Astrocyte of the hippocampus (primary cell): ENCODE results near the gene SRRM1.
A peak's percentile ranks its signal among the peaks of the same experiment; 100 is the strongest.
"Not testable (repeated sequence)": the region's sequence is repeated elsewhere in the genome, so short reads cannot be mapped to it uniquely, and the experiment has no call there.

Source experiments
- DNase-seq: peaks from one replicate; pipeline ENCODE4 v3.0.0; 2011; ENCODE audit warnings: low read depth, low spot score

Gene SRRM1

DNA sequence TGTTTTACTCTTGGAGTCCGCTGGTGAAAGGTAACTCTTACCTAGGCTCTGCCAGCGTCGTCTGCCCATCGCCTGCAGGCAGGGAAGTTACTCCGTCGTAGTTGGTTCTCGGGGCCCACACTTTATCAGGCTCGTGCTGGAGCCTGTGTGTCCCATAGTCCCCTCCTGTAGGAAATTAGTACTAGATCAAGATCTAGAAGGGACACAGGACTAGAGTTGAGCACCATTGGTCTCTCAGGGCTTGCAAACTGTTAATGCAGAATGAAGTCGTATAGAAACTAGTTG is 940 bp downstream of the SRRM1 start:
- peak; percentile 27 for DNase-seq

DNA sequence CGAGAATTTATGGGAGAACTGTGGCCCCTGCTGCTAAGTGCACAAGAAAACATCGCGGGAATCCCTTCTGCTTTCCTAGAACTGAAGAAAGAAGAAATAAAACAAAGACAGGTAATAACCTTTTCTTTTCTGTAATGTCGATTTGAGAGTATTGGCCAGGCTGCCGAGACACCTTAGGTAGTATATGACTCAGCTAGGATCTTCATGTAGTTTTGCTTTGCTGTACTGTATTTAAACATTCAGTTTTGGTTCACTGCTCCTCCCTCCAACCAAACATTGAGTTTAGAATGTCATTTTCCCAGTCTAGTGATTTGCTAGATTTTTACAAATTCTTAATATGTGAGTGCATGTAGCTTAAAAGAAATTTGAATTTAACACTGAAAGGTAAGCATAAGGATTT is 5.8 kb downstream of the SRRM1 start:
- DNase-seq: no peak

DNA sequence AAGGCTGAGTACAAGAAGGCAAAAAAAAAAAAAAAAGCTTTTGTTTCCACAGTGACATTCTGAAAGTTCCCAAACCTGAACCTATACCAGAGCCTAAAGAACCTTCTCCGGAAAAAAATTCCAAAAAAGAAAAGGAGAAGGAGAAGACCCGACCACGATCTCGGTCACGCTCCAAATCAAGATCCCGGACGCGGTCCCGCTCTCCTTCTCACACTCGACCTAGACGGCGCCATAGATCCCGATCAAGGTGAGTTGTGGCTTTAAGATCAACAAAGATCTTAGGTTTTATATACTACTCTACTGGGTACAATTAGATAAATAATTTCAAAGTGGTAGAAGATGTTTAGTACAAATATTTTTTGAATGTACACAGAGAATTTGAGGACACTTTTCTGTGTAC is 9.3 kb downstream of the SRRM1 start:
- no peak for DNase-seq

DNA sequence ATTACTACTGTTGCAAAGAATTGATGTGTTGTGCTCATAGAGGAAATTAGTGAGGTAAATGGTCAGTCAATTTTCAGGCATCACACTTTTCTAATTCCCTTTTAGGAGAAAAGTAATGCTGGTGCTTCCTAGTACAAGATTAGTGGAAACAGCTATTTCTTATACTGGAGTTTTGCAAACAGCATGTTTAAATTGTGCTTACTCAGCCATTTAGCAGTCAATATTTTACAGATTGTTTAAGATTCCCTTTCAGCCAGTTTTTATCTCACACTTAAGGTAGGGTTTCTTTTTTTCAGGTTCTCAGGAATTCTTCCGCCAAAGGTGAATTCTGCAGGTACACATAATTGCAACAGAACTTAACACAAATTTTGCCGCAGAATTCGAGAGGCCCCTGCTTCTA is 10.9 kb downstream of the SRRM1 start:
- DNase-seq: no peak

DNA sequence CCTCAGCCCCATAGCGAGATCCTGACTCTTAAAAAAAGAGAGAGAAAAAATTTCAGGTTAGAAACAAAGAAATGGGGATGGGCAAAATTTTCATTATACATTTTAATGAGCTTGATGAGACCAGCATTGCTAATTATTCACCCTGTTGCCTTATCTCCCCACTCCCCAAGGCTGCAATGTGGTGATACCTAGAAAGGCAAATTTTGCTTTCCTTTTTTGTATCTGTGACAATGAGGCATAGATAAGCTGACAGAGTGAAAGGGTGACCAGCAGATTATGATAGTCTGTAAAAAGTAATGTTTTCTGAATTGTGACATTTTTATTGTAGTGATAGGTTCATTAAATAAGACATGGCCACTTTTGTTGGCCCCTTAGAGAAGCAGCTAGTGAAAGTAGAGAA is 12.9 kb downstream of the SRRM1 start:
- DNase-seq: no peak

DNA sequence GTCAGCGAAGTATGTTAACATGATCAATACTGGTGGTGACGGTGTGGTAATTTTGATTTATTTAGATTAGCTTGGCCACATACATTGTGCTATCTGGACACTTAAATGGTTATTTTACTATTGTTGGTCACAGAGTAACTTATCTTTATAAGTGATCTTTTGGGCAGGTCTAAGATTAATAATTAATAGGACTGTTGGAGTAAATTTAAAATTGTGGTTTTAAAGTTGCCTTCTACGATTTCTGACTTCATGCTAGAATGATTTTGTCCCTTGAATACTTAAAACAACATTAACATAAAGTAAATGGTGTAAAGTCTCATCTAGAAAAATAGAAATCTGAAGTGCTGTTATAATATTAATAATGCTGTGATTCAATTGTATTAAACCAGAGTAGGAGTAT is 14.7 kb downstream of the SRRM1 start:
- DNase-seq: no peak

DNA sequence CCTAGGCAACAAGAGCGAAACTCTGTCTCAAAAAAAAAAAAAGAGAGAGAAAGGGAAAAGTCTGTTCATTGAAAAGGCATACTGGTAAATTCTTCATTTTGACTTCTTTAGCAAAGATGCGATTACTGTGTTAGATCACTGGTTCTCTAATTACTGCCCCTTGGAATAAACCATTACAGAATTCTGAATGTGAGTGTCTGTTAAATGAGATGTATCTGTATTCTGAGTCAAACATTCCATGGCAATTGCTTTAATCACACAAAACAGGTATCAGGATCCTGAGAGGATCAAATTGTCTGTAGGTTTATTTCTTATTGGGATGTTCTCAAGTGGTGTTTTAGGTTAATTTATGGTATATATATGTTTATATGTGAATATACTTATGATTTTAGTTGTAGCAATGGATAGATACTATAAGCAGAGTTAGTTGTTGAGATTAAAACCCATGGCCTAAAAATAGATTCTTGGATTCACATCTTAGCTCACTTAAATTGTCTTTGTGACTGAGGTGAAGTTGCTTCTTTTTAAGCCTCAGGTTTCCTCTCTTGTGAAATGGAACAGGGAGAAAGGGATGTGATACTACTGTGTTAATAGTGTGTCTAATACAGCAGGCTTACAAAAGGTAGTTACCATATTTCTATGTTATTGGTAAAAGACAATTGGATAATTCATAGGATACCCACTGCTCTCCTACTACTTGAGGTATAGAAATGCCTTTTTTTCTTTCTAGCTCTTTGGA is 16.2 kb downstream of the SRRM1 start:
- no peak for DNase-seq

DNA sequence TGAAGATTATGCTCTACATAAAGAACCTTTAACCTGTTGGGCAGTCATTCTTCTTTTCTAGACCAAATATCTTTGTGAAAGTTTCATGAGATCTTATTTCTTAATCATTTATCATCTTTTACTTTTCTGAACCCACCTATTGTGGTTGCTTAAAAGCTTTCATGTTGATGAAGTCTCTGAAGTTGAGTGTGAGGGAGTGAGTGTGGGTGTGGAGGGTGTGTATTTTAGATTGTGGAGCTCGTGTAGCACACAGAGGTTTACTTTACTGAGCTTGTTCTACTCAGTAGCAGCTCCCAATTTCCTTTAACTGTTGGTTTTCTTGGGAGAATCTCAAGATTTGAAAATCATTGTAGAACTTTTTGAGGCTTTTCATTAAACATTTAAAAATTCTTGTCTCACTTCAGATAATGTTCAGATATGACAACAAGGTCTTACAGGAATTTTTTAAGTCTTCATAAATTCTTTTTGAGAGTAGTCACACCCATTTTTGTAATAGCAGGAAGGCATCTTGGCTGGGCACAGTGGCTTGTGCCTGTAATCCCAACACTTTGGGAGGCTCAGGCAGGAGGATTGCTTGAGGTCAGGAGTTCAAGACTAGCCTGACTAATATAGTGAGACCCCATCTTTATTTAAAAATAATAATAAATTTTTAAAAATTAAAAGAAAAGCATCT is 17.0 kb downstream of the SRRM1 start:
- no peak for DNase-seq

DNA sequence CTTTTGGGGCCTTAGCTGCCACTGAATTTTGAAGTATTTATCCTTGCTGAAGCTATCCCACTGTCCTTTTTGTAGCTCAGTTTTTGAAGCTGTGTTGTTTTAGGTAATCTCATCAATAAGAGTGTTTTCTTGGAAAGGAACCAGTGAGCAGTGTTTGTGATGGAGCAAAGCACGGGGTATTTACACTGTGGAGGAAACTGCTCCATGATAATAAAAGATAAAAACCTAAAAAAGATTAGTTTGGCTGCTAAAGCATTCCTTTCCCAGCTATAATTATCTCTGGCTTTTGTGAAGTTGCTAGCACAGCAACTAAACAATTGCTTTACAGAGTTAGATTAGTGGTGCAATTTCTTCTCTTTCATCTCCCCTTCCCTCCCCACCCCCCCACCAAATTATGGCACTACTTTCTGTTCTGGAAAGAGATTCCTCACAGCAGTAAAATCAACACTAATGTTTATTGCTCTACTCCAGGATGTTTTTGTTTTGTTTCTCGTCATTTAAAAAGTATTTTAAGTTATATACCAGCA is 21.5 kb downstream of the SRRM1 start:
- no peak for DNase-seq

DNA sequence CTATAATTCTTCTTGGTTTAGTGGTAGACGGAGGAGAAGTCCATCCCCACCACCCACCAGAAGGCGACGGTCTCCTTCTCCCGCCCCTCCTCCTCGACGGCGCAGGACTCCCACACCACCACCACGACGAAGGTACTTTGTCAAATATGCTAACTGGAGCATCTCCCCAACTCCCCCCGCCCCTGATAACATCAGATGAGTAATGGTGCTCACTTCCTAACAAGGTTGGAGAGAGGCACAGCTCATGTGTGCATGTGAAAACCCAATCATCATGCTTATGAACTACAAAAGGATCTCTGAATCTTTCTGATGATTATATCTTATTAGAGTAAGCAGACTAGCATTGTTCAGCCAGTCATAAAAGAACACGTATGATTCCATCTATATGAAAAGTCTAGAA is 23.7 kb downstream of the SRRM1 start:
- DNase-seq: no peak

DNA sequence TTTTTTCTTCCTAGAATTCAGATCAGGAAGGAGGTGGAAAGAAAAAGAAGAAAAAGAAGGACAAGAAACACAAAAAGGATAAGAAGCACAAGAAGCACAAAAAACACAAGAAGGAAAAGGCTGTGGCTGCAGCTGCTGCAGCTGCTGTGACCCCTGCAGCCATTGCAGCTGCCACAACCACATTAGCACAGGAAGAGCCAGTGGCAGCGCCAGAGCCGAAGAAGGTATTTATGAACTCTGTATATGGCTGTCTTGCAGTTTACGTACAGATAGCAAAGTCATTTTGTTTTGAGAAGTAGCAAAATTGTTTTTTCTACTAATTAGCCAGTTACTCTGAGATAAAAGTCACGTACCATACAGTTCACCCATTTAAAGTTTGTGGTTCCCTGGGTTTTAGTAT is 28.3 kb downstream of the SRRM1 start:
- not testable (repeated sequence) for DNase-seq

DNA sequence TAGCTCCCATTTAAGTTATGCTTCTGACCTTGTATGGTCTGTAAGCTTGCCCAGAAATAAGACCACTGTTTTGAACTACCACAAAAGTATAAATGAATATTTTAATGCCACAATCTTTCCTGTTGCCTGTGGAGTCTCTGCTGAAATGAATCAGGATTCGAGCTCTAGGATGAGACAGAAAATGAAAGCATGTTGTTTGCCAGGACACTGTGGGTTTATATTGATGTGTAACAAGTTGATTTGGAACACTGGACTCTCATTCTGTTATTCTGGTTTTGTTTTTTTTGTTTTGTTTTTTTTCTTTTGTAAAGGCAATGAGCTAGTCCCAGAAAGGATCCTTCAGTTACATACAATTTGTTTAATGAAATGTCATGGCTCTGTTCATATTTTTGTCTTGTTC is 29.6 kb downstream of the SRRM1 start:
- peak; percentile 50 for DNase-seq

DNA sequence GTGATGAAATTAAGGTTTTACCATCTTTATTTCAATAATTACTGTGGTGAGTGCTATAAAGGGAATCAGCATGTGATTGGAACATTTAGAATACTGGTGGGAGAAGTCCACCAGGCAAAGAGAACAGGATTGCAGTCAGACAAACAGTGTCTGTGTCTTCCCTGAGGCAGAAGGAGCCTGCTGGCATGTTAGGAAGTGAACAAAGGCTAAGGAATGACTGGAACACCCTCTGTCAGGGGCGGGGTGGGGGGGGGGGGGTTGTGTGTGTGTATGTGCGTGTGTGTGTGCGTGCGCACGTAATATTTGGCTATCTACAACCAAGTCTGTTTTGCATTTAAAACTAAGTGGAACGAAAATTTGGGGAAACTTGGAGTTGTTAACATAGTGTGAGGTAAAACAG is 30.2 kb downstream of the SRRM1 start:
- DNase-seq: peak; percentile 37

DNA sequence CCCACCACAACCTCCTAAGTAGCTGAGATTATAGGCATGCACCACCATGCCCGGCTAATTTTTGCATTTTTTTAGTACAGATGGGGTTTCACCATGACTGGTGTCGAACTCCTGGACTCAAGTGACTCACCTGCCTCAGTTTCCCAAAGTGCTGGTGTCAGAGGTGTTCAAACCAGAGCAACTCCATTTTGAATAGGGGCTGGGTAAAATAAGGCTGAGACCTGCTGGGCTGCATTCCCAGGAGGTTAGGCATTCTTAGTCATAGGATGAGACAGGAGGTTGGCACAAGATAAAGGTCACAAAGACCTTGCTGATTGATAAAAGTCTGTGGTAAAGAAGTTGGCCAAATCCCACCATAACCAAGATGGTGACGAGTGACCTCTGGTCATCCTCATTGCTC is 35.3 kb downstream of the SRRM1 start:
- not testable (repeated sequence) for DNase-seq

DNA sequence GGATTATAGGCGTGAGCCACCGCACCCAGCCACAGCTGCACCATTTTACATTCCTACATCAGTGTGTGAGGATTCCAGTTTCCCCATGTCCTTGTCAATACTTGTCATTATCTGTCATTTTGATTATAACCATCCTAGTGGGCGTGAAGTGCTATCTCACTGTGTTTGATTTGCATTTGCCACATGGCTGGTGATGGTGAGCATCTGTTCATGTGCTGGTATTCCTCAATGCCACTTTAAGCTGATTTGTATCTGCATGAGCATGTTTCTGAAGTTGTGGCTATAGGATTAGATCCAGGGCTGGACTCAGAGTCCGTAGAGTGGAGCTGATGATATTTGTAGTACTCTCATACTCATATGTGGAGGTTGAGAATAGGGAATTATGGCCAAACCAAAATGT is 36.6 kb downstream of the SRRM1 start:
- DNase-seq: no peak

DNA sequence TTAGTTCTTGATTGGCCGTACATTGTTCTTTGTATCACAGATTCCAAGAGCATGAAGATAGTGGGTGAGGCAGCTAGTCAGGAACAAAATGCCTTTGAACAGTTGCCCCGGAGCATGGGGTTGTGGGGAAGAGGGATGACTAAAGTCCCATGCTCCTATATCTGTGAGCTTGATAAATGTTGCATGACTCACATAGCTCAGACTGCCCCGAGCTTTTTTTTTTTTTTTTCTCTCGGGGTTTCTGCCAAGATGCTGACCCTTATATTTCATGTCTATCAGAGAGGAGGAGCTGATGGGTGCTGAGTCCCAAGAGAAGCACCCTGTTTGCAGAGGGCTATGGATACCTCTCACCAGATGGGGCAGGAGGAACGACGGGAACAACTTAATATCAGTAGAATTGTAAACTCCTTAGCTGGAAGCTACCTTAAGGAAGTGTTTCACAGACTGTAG is 40.6 kb downstream of the SRRM1 start:
- peak; percentile 95 for DNase-seq

DNA sequence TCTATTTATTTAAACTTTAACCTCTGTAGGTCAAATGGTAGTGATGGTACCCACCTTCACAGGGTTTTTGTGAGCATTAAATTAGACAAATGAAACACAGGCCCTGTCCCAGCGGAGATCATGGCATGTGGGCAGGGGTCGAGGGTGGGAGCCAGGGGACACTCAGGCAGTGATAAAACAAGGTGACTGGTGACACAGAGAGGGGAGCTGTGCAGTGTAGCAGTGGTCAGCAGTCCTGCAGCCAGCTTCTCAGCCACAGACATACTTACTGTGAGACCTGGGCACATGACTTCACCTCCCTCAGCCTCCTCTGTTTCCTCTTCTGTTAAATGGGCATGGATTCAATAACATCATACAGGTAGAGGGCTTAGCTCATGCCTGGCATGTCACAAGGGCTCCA is 44.9 kb downstream of the SRRM1 start:
- no peak for DNase-seq

DNA sequence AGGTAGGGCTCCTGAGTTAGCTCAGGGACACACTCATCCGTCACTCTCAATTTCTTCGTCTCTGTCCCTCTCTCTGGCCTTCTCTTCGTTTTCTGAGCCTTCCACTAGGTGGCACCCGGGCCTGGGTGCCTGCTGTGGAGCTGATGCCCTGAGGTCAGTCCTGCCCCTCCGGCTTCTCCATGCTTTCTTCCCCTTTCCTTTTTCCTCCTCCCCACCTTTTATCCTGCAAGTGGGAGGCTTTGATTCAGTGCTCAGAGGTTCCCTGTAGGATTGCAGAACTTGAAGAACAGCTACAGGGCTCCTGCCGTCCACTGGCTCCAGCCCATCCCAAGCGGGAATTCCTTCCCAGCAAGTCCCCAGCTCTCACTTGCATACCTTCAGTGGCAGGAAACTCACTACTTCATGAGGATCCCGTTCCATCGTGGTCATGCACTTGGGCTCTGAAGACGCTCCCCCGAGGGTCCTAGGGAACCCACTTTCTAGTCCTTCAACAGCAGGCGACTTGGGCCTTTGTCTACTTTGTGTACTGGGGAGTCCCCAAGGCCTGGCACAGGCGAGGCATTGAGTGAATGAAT is 45.6 kb downstream of the SRRM1 start:
- DNase-seq: peak; percentile 82

DNA sequence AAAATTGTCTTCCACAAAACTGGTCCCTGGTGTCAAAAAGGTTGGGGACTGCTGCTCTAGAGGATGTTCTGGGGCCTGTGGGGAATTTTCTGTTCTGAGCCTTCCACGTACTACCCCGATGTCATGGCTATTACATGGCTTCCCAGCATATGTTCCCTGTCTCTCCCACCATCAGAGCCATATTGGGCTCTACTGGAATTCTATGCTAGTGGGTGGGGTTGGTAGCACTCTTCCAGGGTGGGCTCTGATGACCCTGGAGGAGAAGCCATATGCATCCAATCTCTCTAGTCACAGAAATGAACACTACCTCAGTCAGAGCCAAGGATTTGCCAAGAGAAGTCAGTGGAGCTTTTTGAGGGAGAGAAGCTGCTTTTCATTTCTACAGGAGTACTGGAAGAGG is 47.9 kb downstream of the SRRM1 start:
- DNase-seq: no peak

DNA sequence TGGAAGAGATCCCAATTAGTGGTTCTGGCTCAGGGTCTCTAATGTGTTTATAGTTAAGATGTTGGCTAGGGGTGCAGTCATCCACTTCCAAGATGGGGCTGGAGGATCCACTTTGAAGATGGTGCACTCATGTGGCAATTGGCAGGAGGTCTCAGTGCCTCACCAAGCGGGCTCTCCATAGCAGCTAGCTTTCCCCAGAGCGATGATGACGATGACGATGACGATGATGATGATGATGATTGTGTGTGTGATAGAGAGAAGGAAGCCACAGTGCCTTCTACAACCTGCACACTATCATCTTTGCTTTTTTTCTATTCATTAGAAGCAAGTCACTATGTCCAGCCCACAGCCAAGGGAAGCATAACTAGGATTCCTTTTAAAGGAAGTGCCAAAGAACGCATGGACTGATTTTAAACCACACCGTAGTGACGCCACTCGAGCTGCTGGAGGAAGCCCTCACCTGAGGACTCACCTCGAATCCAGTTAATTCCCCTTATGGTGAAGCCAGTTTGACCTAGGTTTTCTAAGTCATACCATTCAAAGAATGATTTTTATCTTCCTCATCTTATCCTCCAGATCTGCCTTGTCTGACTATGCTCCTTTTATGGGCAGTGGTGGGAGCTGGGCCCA is 49.4 kb downstream of the SRRM1 start:
- no peak for DNase-seq

DNA sequence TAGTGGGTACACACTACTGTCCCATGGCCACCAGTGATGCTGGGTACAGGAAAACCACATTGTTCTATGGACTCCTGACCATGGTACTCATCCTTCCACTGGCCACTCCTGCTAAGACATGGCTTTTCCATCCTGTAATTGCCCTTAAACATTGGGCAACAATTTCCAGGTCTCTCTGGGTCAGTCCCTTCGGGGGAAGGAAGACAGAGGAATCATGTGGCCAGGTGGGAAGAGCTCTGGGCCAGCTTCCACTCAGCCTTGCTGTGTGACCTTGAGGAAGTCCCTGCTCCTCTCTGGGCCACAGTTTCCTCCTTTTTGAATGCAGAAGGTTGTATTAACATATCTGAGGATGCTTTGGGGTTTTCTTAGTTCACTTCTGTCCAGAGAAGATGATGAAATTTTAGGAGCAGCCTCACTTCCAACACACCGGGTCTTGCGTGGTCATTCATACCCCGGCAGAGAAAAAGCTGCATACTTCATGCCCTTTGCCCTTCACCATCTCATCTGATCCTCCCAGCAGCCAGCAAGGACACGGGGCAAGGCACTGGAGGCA is 50.8 kb downstream of the SRRM1 start:
- DNase-seq: no peak

DNA sequence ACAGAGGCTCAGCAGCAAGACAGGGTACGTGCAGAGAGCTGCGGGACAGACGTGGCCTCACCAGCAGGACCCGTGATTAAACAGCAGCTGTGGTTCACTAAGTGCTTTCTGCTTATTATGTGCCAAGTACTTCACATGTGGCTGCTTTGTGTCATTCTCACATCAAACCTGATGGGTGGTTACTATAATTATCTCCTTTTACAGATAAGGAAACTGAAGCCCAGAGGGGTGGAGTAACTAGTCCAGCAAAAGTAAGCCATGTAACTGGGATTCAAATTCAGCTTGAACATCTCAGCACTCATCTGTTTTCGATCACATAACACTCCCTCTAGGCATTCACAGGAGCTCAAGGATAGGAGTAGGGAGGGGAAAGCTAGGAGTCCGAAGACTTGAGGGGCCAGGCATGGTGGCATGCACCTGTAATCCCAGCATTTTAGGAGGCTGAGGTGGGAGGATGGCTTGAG is 51.3 kb downstream of the SRRM1 start:
- DNase-seq: no peak
